Activated T-helper 17 cell treated with anti-CD3 and anti-CD28 coated beads, Interleukin-2, amount 50 U/mL, for 72 hours (primary cell): Measurements from ENCODE around the gene PKP4. TPM values are rescaled to one million over a fixed set of nuclear protein-coding genes. Genes with fewer than 3 reads are reported as not detected.
"Not testable (repeated sequence)": the region's sequence is repeated elsewhere in the genome, so short reads cannot be mapped to it uniquely, and the experiment has no call there.

ENCODE experiments used
- ATAC-seq: fragments of 150-1000 bp; cut with Tn5 transposase; replicated peaks from 2 replicates; pipeline ENCODE4 v1.10.0; 2021; ENCODE audit warnings: mild to moderate bottlenecking, moderate library complexity
- H3K27ac Mint-ChIP-seq: one replicate; pipeline ENCODE4 v1.8.0; 2022; ENCODE audit warnings: mixed read lengths
- H3K27me3 Mint-ChIP-seq: one replicate; pipeline ENCODE4 v1.8.0; 2022; ENCODE audit warnings: mixed read lengths
- H3K36me3 Mint-ChIP-seq: one replicate; pipeline ENCODE4 v1.8.0; 2022; ENCODE audit warnings: low read depth, mild to moderate bottlenecking, mixed read lengths
- H3K4me1 Mint-ChIP-seq: one replicate; pipeline ENCODE4 v1.8.0; 2022; ENCODE audit warnings: mixed read lengths
- H3K4me3 Mint-ChIP-seq: one replicate; pipeline ENCODE4 v1.8.0; 2022; ENCODE audit warnings: mild to moderate bottlenecking, mixed read lengths
- H3K9me3 Mint-ChIP-seq: one replicate; pipeline ENCODE4 v1.8.0; 2022; ENCODE audit warnings: mixed read lengths
- total RNA-seq, 2 donors: library from RNA; stranded (reverse); gene quantifications; one replicate each; pipeline ENCODE4 v1.2.3, GENCODE V29; 2022

The PKP4 gene
- total RNA-seq, 2 donors from 2014 or later = 24.0 to 35.0 TPM

- Mint-ChIP-seq H3K27ac (no peak overlapping the region), H3K9me3 (no peaks in the 10 kb centered on the region), H3K36me3 (no peaks in the 10 kb centered on the region), H3K4me1 (peaks cover 22% of the 10 kb centered on the region), H3K27me3 (peaks cover under 1% of the 10 kb centered on the region), H3K4me3 (peak overlapping the region; percentile 94)
- ATAC-seq = no peak
These were observed 2.6 kb downstream of the PKP4 start for GRCh38 chr2:158459161-158460003.

GRCh38 chr2:158460632-158461297, 4.0 kb downstream of the PKP4 start:
- H3K27me3 Mint-ChIP-seq = no peaks in the 10 kb centered on the region
- no peak for ATAC-seq
- no peak overlapping the region for H3K27ac Mint-ChIP-seq
- peaks cover 22% of the 10 kb centered on the region for H3K4me1 Mint-ChIP-seq
- peak overlapping the region; percentile 18 for H3K4me3 Mint-ChIP-seq
- H3K36me3 Mint-ChIP-seq = no peaks in the 10 kb centered on the region
- no peaks in the 10 kb centered on the region for H3K9me3 Mint-ChIP-seq

- Mint-ChIP-seq H3K9me3 (no peaks in the 10 kb centered on the region), H3K4me1 (peaks cover 11% of the 10 kb centered on the region), H3K4me3 (no peak overlapping the region), H3K27me3 (no peaks in the 10 kb centered on the region), H3K27ac (no peak overlapping the region), H3K36me3 (no peaks in the 10 kb centered on the region)
- no peak for ATAC-seq
These were observed 6.8 kb downstream of the PKP4 start for GRCh38 chr2:158463496-158464095.

- no peak overlapping the region for H3K27ac Mint-ChIP-seq
- H3K9me3 Mint-ChIP-seq = no peaks in the 10 kb centered on the region
- H3K27me3 Mint-ChIP-seq = no peaks in the 10 kb centered on the region
- peaks cover 10% of the 10 kb centered on the region for H3K4me1 Mint-ChIP-seq
- no peak overlapping the region for H3K4me3 Mint-ChIP-seq
- peaks cover 1% of the 10 kb centered on the region for H3K36me3 Mint-ChIP-seq
- ATAC-seq = peak; percentile 78
These were observed 7.9 kb downstream of the PKP4 start for GRCh38 chr2:158464426-158465281.

- H3K4me1 Mint-ChIP-seq = no peaks in the 10 kb centered on the region
- peak; percentile 51 for ATAC-seq
- no peaks in the 10 kb centered on the region for H3K27me3 Mint-ChIP-seq
- H3K4me3 Mint-ChIP-seq = no peak overlapping the region
- no peak overlapping the region for H3K27ac Mint-ChIP-seq
- H3K9me3 Mint-ChIP-seq = no peaks in the 10 kb centered on the region
- peaks cover 9% of the 10 kb centered on the region for H3K36me3 Mint-ChIP-seq
These were observed 10.5 kb downstream of the PKP4 start for GRCh38 chr2:158467248-158467647.

- not testable (repeated sequence) for H3K36me3 Mint-ChIP-seq, H3K4me1 Mint-ChIP-seq, ATAC-seq, H3K9me3 Mint-ChIP-seq, H3K27ac Mint-ChIP-seq, H3K27me3 Mint-ChIP-seq, H3K4me3 Mint-ChIP-seq
These were observed 16.1 kb downstream of the PKP4 start for GRCh38 chr2:158472829-158473228.

- H3K27ac Mint-ChIP-seq, H3K36me3 Mint-ChIP-seq, H3K27me3 Mint-ChIP-seq, H3K9me3 Mint-ChIP-seq, H3K4me3 Mint-ChIP-seq, ATAC-seq: not testable (repeated sequence)
- peaks cover 13% of the 10 kb centered on the region for H3K4me1 Mint-ChIP-seq
These were observed 16.5 kb downstream of the PKP4 start for GRCh38 chr2:158473300-158473699.

- Mint-ChIP-seq H3K36me3 (peaks cover 9% of the 10 kb centered on the region), H3K9me3 (no peaks in the 10 kb centered on the region), H3K4me3 (no peak overlapping the region), H3K27ac (no peak overlapping the region), H3K27me3 (no peaks in the 10 kb centered on the region), H3K4me1 (peaks cover 15% of the 10 kb centered on the region)
- ATAC-seq = no peak
These were observed 17.1 kb downstream of the PKP4 start for GRCh38 chr2:158473719-158474392.

- not testable (repeated sequence) for H3K27me3 Mint-ChIP-seq, H3K27ac Mint-ChIP-seq, H3K9me3 Mint-ChIP-seq, H3K4me3 Mint-ChIP-seq, H3K36me3 Mint-ChIP-seq, ATAC-seq
- peaks cover 15% of the 10 kb centered on the region for H3K4me1 Mint-ChIP-seq
These were observed 17.8 kb downstream of the PKP4 start for GRCh38 chr2:158474526-158475011.

- no peak for ATAC-seq
- Mint-ChIP-seq H3K27ac (peak overlapping the region; percentile 86), H3K36me3 (no peaks in the 10 kb centered on the region), H3K4me3 (peak overlapping the region; percentile 52), H3K27me3 (no peaks in the 10 kb centered on the region), H3K9me3 (no peaks in the 10 kb centered on the region), H3K4me1 (peaks cover 16% of the 10 kb centered on the region)
These were observed 20.4 kb downstream of the PKP4 start for GRCh38 chr2:158477202-158477601.

- Mint-ChIP-seq H3K27me3 (no peaks in the 10 kb centered on the region), H3K36me3 (no peaks in the 10 kb centered on the region), H3K27ac (no peak overlapping the region), H3K4me3 (no peak overlapping the region), H3K4me1 (peaks cover 19% of the 10 kb centered on the region), H3K9me3 (no peaks in the 10 kb centered on the region)
- no peak for ATAC-seq
These were observed 21.5 kb downstream of the PKP4 start for GRCh38 chr2:158478237-158478636.

- Mint-ChIP-seq H3K27me3 (no peaks in the 10 kb centered on the region), H3K36me3 (no peaks in the 10 kb centered on the region), H3K9me3 (no peaks in the 10 kb centered on the region), H3K27ac (no peak overlapping the region), H3K4me1 (peaks cover 22% of the 10 kb centered on the region), H3K4me3 (no peak overlapping the region)
- ATAC-seq = no peak
These were observed 22.1 kb downstream of the PKP4 start for GRCh38 chr2:158478816-158479215.

GRCh38 chr2:158481116-158481515, 24.4 kb downstream of the PKP4 start:
- H3K4me1 Mint-ChIP-seq = peaks cover 30% of the 10 kb centered on the region
- ATAC-seq = no peak
- H3K27ac Mint-ChIP-seq = no peak overlapping the region
- H3K27me3 Mint-ChIP-seq = no peaks in the 10 kb centered on the region
- no peaks in the 10 kb centered on the region for H3K36me3 Mint-ChIP-seq
- no peak overlapping the region for H3K4me3 Mint-ChIP-seq
- H3K9me3 Mint-ChIP-seq = no peaks in the 10 kb centered on the region

GRCh38 chr2:158482594-158482993, 25.8 kb downstream of the PKP4 start:
- no peak for ATAC-seq
- Mint-ChIP-seq H3K27me3 (no peaks in the 10 kb centered on the region), H3K4me1 (peaks cover 32% of the 10 kb centered on the region), H3K4me3 (no peak overlapping the region), H3K27ac (no peak overlapping the region), H3K9me3 (no peaks in the 10 kb centered on the region), H3K36me3 (no peaks in the 10 kb centered on the region)
